GM19351 (cell line): Measurements from ENCODE around the gene CBX5.
"Not testable (repeated sequence)": the region's sequence is repeated elsewhere in the genome, so short reads cannot be mapped to it uniquely, and the experiment has no call there.

Source experiments
- ATAC-seq: cut with Tn5 transposase; IDR thresholded peaks from one replicate; pipeline ENCODE4 v1.9.1; 2021; ENCODE audit warnings: mild to moderate bottlenecking, moderate library complexity; ENCODE audit not compliant: unreplicated experiment

Gene CBX5

GRCh38 chr12:54228471-54228870 is 51.5 kb downstream of the CBX5 start:
- ATAC-seq: no peak

DNA sequence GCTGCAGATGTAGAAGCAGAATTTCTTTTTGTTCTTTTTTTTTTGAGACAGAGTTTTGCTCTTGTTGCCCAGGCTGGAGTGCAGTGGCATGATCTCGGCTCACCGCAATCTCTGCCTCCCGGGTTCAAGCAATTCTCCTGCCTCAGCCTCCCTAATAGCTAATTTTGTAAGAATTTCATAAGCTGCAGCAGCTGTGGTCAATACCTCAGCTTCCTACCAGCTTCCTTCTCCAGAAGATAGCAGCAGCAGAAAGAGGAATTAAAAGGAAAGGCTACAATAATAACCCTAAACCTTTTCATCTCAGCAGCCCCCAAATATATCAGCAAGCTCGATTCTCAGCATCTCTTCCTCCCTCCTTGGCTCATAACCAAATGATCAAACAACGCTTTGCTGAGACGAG is 52.0 kb downstream of the CBX5 start:
- not testable (repeated sequence) for ATAC-seq

DNA sequence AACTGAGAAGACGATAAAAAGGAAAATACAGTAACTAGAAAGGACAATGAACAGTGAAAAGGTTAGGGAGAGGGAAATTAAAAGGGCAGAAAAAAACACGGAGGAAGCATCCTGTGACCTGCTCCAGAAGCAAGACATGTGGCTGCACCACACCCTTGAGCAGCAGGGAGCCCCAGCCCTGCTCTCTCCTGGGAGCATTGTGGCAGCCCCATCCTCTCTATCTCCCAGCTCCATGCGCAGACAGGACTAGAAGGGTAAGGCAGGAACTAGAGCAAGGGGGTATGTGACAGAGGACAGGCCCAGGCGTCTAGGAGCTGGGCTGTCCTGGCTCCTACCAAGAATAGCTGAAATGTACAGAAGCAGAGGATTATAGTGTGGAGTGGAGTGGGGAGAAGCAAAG is 52.5 kb downstream of the CBX5 start:
- ATAC-seq: no peak

DNA sequence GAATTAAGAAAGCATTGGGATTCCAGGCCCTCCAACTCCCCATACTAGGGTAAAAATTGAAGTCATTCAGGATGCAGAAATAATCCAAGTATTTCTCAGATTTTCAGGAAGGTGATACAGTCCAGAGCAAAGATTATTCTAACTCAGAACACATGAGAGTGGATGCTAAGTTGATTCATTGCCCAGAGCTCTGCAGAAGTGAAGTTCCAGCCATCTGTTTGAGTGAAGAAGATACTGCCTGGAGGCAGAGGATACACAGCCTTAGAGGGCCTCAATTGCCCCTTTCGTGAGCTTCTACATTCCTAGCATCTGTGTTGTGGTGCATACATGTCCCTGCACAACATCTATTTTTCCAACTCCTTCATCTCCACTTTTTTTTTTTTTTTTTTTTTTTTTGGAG is 54.3 kb downstream of the CBX5 start:
- no peak for ATAC-seq

GRCh38 chr12:54222609-54223008 is 57.3 kb downstream of the CBX5 start:
- ATAC-seq: no peak

- ATAC-seq: no peak
Observed at GRCh38 chr12:54221402-54221984, 58.4 kb downstream of the CBX5 start.

GRCh38 chr12:54220567-54220966 is 59.4 kb downstream of the CBX5 start:
- ATAC-seq: no peak

- ATAC-seq: no peak
Observed at GRCh38 chr12:54220092-54220557, 59.8 kb downstream of the CBX5 start.

GRCh38 chr12:54217774-54218241 is 62.1 kb downstream of the CBX5 start:
- ATAC-seq: peak; percentile 37

- no peak for ATAC-seq
Observed at GRCh38 chr12:54216797-54217661, 62.9 kb downstream of the CBX5 start.

- ATAC-seq: no peak
Observed at GRCh38 chr12:54215989-54216796, 63.7 kb downstream of the CBX5 start.

- peak; percentile 78 for ATAC-seq
Observed at GRCh38 chr12:54214553-54215406, 65.1 kb downstream of the CBX5 start.

DNA sequence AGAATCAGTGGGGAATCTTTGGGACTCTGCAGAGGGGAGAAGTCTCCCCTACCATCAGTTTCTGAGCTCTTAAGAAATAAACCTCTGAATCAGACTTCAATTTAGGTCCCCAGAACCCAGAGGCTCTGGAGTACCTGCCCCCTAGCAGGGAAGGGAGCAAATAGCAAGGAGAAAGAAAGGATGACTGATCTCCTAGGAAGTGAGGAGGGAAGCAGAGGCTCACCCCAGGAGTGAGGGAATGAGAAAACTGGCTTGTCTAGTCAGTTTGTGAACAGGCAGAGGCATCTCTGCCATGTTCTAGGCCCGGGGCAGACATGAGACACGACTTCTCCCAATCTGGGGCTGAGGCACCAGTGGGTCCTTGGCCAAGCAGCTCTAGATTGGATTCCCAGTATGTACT is 66.8 kb downstream of the CBX5 start:
- ATAC-seq: no peak

GRCh38 chr12:54211920-54212319 is 68.0 kb downstream of the CBX5 start:
- ATAC-seq: no peak

DNA sequence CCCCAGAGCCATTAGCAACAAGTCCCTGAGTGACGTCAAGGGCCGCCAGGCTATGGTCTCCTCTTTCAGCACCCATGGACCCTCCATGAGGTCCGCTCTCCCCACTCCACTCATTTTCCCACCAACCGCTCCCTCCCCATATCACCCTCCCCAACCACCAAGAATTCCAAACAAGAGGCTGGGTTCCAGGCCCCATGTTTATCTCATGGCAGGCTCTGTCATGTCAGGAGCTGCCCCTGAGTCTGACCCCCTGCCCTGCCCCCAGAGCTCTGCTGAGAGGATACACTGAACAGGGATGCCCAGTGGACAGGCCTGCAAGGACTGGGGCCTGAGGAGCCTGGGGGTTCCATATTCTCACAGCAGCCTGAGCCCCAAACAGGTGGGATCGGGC is 69.5 kb downstream of the CBX5 start:
- ATAC-seq: no peak

- ATAC-seq: no peak
Observed at GRCh38 chr12:54208591-54208990, 71.3 kb downstream of the CBX5 start.

DNA sequence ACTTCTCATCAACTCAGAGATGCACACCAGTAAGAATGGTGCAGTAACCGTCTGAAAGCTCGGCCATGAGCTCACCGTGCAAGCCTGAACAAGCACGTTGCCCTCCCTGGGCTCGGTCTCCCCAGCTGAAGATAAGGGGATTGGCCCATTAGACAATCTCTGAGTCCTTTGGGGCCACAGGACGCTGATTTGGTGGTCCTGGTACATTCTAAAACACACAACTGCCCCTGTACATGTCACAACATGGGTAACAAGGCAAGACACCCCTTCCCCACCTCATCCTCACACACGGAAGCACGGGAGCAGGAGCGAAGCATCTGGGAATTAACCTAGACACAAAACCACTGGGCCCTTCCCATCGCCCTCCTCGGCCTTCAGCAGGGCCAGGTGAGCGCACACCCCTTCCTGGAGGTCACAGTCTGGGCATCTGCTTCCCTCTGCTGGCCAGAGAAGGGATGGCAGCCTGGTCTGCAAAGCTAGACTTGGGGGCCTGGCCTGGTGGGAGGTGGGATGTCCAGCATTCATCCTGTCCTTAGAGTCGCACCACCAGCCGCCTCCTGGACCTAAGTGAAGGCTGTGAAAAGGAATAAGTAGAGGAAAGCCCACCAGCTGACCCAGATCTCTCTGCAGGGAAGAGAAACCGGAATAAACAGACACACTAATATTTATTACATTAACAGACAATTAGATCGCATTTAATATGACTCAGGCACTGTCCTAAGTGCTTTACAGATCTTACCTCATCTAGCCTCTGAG is 72.2 kb downstream of the CBX5 start:
- ATAC-seq: no peak

GRCh38 chr12:54206791-54207190 is 73.1 kb downstream of the CBX5 start:
- ATAC-seq: no peak

- no peak for ATAC-seq
Observed at GRCh38 chr12:54204316-54204715, 75.6 kb downstream of the CBX5 start.
